Hepatocyte (in vitro differentiated cells): ENCODE data around the gene SPACDR. TPM values are rescaled to one million over a fixed set of nuclear protein-coding genes. Genes with fewer than 3 reads are reported as not detected.

Experiments
- DNase-seq: peaks from one replicate; pipeline ENCODE4 v3.0.0-alpha.2; 2016; ENCODE audit warnings: low spot score
- H2AFZ ChIP-seq: fragments of 200-600 bp; sonication (generic); 2 replicates; pipeline ENCODE4 v1.6.0; 2016; ENCODE audit warnings: antibody characterized with exemption, mild to moderate bottlenecking
- H3K27ac ChIP-seq: fragments of 200-600 bp; sonication (generic); 2 replicates; pipeline ENCODE4 v1.5.1; 2016; ENCODE audit warnings: mild to moderate bottlenecking
- H3K27me3 ChIP-seq: fragments of 200-600 bp; sonication (generic); 2 replicates; pipeline ENCODE4 v1.6.1; 2016
- H3K36me3 ChIP-seq: fragments of 200-600 bp; sonication (generic); replicated peaks from 2 replicates; pipeline ENCODE4 v1.5.1; 2016; ENCODE audit warnings: low read depth; ENCODE audit not compliant: insufficient read depth
- H3K4me1 ChIP-seq: fragments of 200-600 bp; sonication (generic); 2 replicates; pipeline ENCODE4 v1.5.1; 2016; ENCODE audit warnings: mild to moderate bottlenecking, moderate library complexity; ENCODE audit not compliant: insufficient read depth
- H3K4me2 ChIP-seq: fragments of 200-600 bp; sonication (generic); 2 replicates; pipeline ENCODE4 v1.6.0; 2016
- H3K4me3 ChIP-seq: fragments of 200-600 bp; sonication (generic); 2 replicates; pipeline ENCODE4 v1.5.1; 2016; ENCODE audit warnings: mild to moderate bottlenecking
- H3K79me2 ChIP-seq: fragments of 200-600 bp; sonication (generic); 2 replicates; pipeline ENCODE4 v1.6.0; 2017; ENCODE audit warnings: mild to moderate bottlenecking
- H3K9me2 ChIP-seq: fragments of 200-600 bp; sonication (generic); replicated peaks from 2 replicates; pipeline ENCODE4 v1.6.0; 2017; ENCODE audit warnings: mild to moderate bottlenecking; ENCODE audit not compliant: insufficient read depth
- H3K9me3 ChIP-seq: fragments of 200-600 bp; sonication (generic); 2 replicates; pipeline ENCODE4 v1.5.1; 2016; ENCODE audit warnings: low read depth, mild to moderate bottlenecking
- H4K20me1 ChIP-seq: fragments of 200-600 bp; sonication (generic); 2 replicates; pipeline ENCODE4 v1.6.0; 2016; ENCODE audit warnings: mild to moderate bottlenecking; ENCODE audit not compliant: insufficient read depth, poor library complexity, severe bottlenecking
- CTCF ChIP-seq: fragments of 200-600 bp; sonication (generic); IDR thresholded peaks from 2 replicates; pipeline ENCODE4 v1.5.1; 2016; ENCODE audit warnings: antibody characterized with exemption, mild to moderate bottlenecking; ENCODE audit not compliant: poor library complexity
- EZH2 ChIP-seq: fragments of 200-600 bp; sonication (generic); IDR thresholded peaks from 2 replicates; pipeline ENCODE4 v1.6.1; 2016; ENCODE audit warnings: antibody characterized with exemption, mild to moderate bottlenecking, borderline replicate concordance
- EZH2phosphoT487 ChIP-seq: fragments of 200-600 bp; sonication (generic); IDR thresholded peaks from one replicate; pipeline ENCODE4 v1.6.1; 2018; ENCODE audit warnings: antibody characterized with exemption, mild to moderate bottlenecking, low read depth, moderate library complexity; ENCODE audit not compliant: unreplicated experiment, severe bottlenecking
- WGBS: methylation state at CpG from one replicate; pipeline ENCODE4 v1.1.6; 2016; ENCODE audit warnings: low lambda C conversion rate; ENCODE audit errors: missing lambda C conversion rate; 5-methylcytosine and 5-hydroxymethylcytosine counted together
- polyA plus RNA-seq: library from polyadenylated mRNA; unstranded; fragments of >200 nt; fragmentation: Nextera tagmentation; extraction: Ambion mirVana; gene quantifications from 2 replicates; pipeline ENCODE4 v1.2.1, GENCODE V29; 2016
- total RNA-seq: library from RNA; depleted of rRNA; stranded (reverse); fragments of >200 nt; gene quantifications from 2 replicates; pipeline ENCODE4 v1.2.3, GENCODE V29; 2014

SPACDR gene
- total RNA-seq (0.13 and 0.72 TPM in 2 replicates), polyA plus RNA-seq (0.46 TPM in 1 of 2 replicates, not detected in the other)

DNA sequence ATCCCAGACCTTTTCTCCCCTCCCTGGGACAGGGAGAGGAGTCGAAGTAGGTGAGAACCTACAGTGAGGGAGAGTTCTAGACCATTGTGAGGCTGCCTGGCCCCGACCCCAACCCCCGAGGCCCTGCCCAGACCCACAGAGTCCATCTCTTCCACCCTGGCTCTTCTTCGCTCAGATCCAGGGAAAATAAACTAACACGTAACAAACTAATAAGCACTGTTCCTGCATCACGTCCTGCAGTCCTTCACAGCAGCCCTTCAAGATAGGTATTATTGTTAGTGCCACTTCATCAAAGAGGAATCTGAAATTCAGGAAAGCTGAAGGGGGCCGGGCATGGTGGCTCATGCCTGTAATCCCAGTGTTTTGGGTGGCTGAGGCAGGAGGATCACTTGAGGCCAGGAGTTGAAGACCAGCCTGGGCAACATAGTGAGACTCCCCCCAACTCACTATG, at the start of gene SPACDR:
TSS of gene SPACDR (minus strand) at position 51 of the 451 bp plus-strand sequence. CDS start 235 bp downstream, outside the sequence.
- Histone ChIP-seq H3K4me1 (peaks cover 8% of the 10 kb centered on the region), H3K9me3 (no peaks in the 10 kb centered on the region), H3K9me2 (no peaks in the 10 kb centered on the region), H4K20me1 (no peaks in the 10 kb centered on the region), H3K4me2 (no peak within 1 kb of the TSS), H3K27ac (no peak within 1 kb of the TSS), H3K4me3 (no peak within 1 kb of the TSS), H3K36me3 (no peaks in the 10 kb centered on the region), H3K27me3 (no peaks in the 10 kb centered on the region), H2AFZ (no peak within 1 kb of the TSS), H3K79me2 (no peaks in the 10 kb centered on the region)
- WGBS, result 86% methylated on average over 7 of the region's 7 CpGs
- TF ChIP-seq EZH2phosphoT487 (no peak), CTCF (no peak)
- DNase-seq, result no peak

GRCh38 chr7:100513212-100513810, 49.3 kb upstream of the SPACDR start:
- Histone ChIP-seq H3K9me2 (no peaks in the 10 kb centered on the region), H3K27ac (no peak overlapping the region), H2AFZ (no peak overlapping the region), H3K79me2 (no peaks in the 10 kb centered on the region), H4K20me1 (no peaks in the 10 kb centered on the region), H3K36me3 (no peaks in the 10 kb centered on the region), H3K4me1 (no peaks in the 10 kb centered on the region), H3K4me2 (no peak overlapping the region), H3K9me3 (no peaks in the 10 kb centered on the region), H3K27me3 (no peaks in the 10 kb centered on the region), H3K4me3 (no peak overlapping the region)
- WGBS, result 86% methylated on average over 9 of the region's 9 CpGs
- TF ChIP-seq EZH2, result no peak
- no peak for TF ChIP-seq EZH2phosphoT487
- no peak for DNase-seq

DNA sequence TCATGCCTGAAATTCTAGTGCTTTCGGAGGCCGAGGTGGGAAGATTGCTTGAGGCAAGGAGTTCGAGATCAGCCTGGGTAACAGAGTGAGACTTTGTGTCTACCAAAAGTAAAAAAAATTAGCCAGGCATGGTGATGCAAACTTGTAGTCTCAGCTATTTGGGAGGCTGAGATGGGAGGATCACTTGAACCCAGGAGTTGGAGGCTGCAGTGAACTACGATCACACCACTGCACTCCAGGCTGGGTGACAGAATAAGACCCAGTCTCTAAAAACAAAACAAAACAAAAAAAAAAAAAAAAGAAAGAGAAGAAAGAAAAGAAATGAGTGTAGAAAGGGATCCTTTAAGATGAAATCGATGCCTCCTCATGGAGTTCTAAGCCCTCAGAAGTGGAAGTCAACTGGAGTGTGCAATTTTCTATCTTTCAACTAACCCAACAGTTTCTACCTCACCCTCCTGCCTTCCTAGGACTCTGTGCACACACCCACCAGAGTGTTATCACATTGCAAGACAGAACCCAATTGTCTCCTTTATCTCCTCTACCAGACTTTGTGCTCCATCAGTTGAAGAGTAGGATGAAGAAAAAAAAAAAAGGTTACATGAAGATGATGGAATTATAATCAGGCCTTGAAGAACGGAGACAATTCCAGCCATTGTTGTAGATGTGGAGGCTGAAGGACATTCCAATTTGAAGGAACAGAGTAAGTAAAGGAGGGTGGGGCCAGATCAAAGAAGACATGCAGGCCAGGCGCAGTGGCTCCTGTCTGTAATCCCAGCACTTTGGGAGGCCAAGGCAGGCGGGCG, 46.6 kb upstream of the SPACDR start:
- no peak overlapping the region for H2AFZ ChIP-seq
- 84% methylated on average over 9 of the region's 9 CpGs for WGBS
- no peaks in the 10 kb centered on the region for H3K9me3 ChIP-seq
- no peaks in the 10 kb centered on the region for H3K27me3 ChIP-seq
- H3K27ac ChIP-seq, result no peak overlapping the region
- H3K4me2 ChIP-seq, result no peak overlapping the region
- no peak overlapping the region for H3K4me3 ChIP-seq
- H3K36me3 ChIP-seq, result no peaks in the 10 kb centered on the region
- H4K20me1 ChIP-seq, result no peaks in the 10 kb centered on the region
- H3K9me2 ChIP-seq, result no peaks in the 10 kb centered on the region
- no peak for DNase-seq
- H3K4me1 ChIP-seq, result no peaks in the 10 kb centered on the region
- no peaks in the 10 kb centered on the region for H3K79me2 ChIP-seq
- TF ChIP-seq EZH2phosphoT487 (no peak), CTCF (no peak), EZH2 (no peak)

DNA sequence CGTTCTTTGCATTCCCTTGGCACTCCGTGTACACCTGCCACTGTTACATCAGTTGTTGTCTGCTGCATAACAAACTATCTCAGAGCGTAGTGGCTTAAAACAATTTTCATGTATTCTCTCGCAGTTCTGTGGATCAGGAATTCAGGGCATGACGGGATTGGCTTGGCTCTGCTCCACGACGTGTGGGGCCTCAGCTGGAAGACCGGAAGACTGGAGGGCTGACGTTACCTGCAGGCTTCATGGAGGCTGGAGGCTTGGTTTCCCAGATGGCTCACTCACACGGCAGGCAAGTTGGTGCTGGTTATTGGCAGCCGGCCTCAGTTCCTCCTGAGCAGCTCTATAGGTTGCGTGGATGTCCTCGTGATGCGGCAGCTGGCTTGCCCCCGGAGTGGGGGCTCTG, 45.2 kb upstream of the SPACDR start:
- Histone ChIP-seq H3K27me3 (no peaks in the 10 kb centered on the region), H3K36me3 (no peaks in the 10 kb centered on the region), H3K9me2 (no peaks in the 10 kb centered on the region), H3K4me2 (no peak overlapping the region), H4K20me1 (no peaks in the 10 kb centered on the region), H2AFZ (no peak overlapping the region), H3K79me2 (no peaks in the 10 kb centered on the region), H3K9me3 (no peaks in the 10 kb centered on the region), H3K4me3 (no peak overlapping the region), H3K4me1 (no peaks in the 10 kb centered on the region), H3K27ac (no peak overlapping the region)
- peak; percentile 23 for DNase-seq
- TF ChIP-seq EZH2phosphoT487, result no peak
- TF ChIP-seq CTCF, result no peak
- TF ChIP-seq EZH2, result no peak
- WGBS, result 81% methylated on average over 15 of the region's 15 CpGs
